Daoy (cell line): ENCODE data around the gene SLC37A3. TPM values are rescaled to one million over a fixed set of nuclear protein-coding genes. Genes with fewer than 3 reads are reported as not detected.
A peak's percentile ranks its signal among the peaks of the same experiment; 100 is the strongest.
"Not testable (repeated sequence)": the region's sequence is repeated elsewhere in the genome, so short reads cannot be mapped to it uniquely, and the experiment has no call there.

Experiments used
- DNase-seq: peaks from one replicate; pipeline ENCODE4 v3.0.0-alpha.2; 2015; ENCODE audit warnings: low read depth
- total RNA-seq: library from RNA; depleted of rRNA; stranded (reverse); fragments of >200 nt; shearing (Covaris generic); gene quantifications from 2 replicates; pipeline ENCODE4 v1.2.3, GENCODE V29; 2014; rRNA removed

The SLC37A3 gene
- total RNA-seq = 21.3 and 34.9 TPM in 2 replicates

GRCh38 chr7:140397784-140398750, at the start of gene SLC37A3:
Gene SLC37A3, minus strand, starts transcription at chr7:140398530. Its CDS starts 16,004 bp downstream, at chr7:140382526.
- peak; percentile 90 for DNase-seq

DNA sequence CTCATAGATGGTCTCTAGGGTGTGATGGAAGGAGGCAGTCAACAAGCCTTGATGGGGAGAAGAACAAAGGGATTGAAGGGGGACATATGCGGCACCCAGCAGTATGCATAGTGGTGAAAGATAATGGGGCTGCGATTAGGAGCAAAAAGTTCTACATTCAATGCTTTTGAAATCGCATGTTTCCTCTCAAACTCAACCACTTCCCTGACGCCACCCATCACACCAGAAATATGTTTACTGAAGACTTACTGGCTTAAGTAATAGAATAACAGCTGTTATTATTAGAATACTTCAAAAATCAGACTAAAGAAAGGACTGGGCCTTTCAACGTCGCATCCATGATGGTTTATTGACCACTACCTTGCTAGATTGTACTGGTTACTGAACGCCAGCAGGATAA, 49.5 kb upstream of the SLC37A3 start:
- no peak for DNase-seq

DNA sequence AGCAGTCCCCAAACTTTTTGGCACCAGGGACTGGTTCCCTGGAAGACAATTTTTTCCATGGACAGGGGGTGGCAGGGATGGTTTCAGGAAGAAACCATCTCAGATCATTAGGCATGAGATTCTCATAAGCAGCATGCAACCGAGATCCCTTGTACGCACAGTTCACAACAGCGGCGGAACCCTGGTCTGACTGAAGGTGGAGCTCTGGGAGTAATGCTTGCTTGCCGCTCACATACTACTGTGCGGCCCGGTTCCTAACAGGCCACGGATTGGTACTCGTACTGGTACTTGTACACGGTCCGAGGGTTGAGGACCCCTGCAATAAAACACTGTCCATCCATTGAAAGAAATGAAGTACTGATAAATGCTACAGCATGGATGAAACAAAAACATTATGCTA, 48.1 kb upstream of the SLC37A3 start:
- DNase-seq = no peak

DNA sequence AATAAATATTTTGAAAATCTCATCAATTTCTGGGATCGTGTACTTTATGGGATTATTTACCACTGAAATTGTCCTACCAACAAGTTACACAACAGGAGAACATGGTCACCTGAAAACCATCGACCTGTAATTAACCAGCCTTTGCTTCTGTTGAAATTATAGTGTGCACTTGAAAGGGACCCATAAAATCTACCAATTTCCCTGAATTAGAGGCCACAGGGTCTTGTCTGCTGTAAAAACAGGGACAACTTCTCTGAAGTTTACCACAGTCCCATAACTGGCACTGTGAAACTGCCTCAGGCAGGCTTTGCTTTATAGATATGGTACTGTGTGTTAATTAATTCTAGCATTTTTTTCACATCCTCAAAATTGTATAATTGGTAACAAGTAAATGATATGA, 43.2 kb upstream of the SLC37A3 start:
- no peak for DNase-seq

- DNase-seq = no peak
These were observed 42.3 kb upstream of the SLC37A3 start for GRCh38 chr7:140440593-140440992.

DNA sequence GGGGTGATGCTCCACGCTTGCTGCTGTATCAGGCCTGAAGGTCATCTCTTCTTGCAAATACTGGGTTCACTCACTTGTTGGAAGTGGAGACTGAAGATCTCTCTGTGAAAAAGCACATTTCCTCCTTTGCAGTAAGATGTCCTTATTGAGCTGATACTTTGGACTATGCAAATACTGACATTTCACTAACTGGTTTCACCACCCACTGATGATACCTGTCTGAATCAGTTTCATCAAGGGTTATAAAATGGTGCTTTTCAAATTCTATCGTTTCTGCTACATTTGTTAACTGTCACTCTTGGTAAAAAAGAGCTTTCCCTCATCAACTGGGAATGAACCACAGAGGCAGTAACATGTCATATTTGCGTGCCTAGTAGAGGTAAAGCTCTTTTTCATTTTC, 41.0 kb upstream of the SLC37A3 start:
- DNase-seq = no peak

GRCh38 chr7:140435252-140435895, 37.0 kb upstream of the SLC37A3 start:
- no peak for DNase-seq

DNA sequence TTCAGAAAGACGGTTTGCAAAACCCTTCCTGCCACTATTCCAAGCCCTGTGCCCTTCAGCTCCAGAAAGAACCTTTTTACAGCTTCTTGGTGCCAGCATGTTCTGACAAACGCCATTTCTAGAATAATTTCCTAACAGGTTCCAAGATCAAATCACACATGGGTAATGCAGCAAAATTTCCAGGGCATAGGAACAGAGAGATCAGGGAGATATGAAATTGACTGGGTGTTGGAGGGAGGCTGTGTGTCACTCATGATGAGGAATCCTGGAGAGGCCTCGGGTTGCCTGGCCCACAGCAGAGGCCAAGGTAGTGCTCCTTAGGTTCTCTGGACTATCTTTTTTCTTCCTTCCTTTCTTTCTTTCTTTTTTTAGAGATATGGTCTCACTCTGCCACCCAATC, 35.1 kb upstream of the SLC37A3 start:
- DNase-seq = no peak

DNA sequence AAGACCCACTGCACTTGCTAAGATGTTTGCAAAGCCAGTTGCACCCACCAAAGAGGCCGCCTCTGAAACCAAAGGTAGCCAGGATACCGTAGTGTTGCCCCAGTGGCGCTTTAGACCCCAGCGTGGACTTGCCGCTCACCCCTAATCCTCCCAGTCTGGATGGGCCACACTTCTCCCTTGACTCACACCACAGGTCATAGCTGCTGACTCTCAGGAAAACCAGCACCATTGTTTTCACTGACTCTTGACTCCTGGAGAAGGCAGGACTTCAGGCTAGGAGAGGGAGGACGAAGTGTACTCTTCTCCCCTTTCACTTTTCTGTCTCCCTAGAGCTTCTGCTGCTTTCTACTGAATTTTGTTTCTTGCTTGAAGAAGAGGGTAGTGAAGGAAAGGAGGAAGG, 27.8 kb upstream of the SLC37A3 start:
- DNase-seq = no peak

DNA sequence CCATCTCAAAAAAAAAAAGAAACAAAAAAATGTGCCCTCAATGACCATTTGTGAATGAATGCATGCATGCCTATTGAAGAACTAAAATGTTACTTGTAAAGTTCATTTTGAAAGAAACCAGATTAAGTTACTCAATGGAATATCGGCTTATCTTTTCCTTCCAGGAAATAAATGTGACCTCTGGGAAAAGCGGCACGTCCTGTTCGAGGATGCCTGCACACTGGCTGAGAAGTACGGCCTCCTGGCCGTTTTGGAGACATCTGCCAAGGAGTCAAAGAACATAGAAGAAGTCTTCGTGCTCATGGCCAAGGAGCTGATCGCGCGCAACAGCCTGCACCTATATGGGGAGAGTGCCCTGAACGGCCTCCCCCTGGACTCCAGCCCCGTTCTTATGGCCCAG, 27.4 kb upstream of the SLC37A3 start:
- no peak for DNase-seq

GRCh38 chr7:140423501-140423900, 25.2 kb upstream of the SLC37A3 start:
- no peak for DNase-seq

DNA sequence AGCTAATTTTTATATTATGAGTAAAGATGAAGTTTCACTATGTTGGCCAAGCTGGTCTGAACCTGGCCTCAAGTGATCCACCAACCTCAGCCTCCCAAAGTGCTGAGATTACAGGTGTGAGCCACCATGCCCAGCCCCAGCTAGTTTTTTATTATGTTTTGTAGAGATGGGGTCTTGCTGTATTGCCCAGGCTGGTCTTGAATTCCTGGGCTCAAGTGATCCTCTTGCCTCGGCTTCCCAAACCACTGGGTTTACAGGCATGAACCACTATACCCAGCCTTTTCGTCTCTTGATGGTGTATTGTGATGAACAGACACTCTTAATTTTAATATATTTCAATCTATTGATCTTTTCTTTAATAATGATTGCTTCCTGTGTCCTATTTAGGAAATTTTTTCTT, 23.2 kb upstream of the SLC37A3 start:
- no peak for DNase-seq

- no peak for DNase-seq
These were observed 20.3 kb upstream of the SLC37A3 start for GRCh38 chr7:140418653-140419052.

GRCh38 chr7:140418156-140418472, 19.8 kb upstream of the SLC37A3 start:
- DNase-seq = not testable (repeated sequence)

- no peak for DNase-seq
These were observed 19.3 kb upstream of the SLC37A3 start for GRCh38 chr7:140417456-140418155.

DNA sequence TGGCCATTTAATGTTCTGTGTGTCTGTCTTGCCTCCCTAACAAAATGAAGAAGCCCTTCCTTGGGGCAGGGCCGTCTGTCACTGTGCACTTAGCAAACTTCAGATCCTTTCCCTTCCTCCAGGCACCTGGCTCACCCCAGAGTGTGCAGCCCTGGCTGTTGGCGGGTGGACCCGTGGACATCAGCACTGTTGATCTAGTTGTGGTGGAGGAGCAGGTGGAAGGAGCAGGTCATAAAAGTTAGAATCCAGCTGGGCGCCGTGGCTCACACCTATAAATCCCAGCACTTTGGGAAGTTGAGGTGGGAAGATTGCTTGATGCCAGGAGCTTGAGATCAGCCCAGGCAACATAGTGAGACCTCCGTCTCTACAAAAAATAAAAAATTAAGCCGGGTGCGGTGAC, 18.2 kb upstream of the SLC37A3 start:
- no peak for DNase-seq

GRCh38 chr7:140415816-140416215, 17.5 kb upstream of the SLC37A3 start:
- DNase-seq = not testable (repeated sequence)

- DNase-seq = no peak
These were observed 17.0 kb upstream of the SLC37A3 start for GRCh38 chr7:140415361-140415760.

- no peak for DNase-seq
These were observed 6.3 kb upstream of the SLC37A3 start for GRCh38 chr7:140404565-140405065.

DNA sequence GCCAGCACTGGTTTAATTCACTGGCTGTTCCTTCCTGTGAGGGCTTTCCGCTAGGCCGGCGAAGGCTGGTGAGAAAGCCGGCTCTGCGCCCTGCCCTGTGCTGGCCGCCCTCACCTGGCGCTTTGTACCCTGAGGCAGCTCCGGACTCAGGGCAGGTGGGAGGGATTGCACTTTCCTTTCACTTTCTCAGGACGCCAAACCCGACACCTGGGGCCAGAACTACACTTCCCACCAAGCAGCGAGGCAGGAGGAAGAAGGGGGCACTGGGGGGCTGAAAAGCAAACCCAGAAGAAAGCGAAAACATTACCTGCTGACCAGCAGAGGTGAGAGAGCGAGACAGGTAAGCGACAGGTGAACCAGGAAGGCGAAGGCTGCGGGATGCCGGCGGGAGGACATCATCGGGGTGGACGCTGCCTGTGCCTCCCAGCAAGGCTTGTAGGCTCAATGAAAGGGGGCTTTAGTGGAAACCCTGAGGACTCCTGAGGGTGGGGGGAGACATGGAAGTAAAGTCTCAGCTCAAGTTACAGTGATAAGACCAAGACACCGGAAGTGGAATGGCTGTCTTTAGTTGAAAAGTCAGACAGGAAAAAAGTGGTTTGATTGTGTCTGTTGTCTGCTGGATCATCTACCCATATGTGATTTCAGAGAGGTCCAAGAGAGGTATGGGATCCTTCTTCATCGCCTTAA, 5.7 kb upstream of the SLC37A3 start, which contains the start of gene RAB19:
TSS of gene RAB19 (plus strand) at position 181 of the 687 bp plus-strand sequence. CDS start 3,589 bp downstream, outside the sequence.
- DNase-seq = no peak

DNA sequence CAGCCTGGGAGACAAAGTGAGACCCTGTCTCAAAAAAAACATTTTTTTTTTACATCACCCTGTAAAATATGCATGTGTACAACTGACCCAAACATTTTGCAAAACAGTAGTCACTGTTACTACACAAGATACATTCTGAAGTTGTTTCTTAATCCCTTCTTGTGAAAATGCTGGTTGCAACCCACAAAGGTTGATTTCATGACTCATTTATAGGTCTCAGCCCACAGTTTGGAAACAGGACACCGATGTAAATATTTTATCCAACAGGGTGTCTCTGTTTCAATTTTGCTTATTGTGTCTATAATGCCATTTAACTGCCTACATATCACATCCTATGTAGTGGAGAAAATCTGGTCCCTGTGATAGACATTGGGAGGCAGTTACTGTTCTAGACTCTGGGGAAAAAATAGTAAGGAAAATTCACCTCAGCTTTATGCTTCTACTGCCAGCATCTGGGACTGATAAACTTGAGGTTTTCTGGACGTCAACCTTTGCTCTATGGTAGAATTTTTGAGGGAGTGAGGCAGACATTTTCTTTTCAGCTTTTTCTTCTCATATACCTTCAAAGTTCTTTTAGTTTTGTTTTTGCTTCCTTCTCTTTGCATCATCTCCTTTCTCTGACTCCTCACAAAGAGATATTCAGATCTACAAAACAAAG, 4.0 kb upstream of the SLC37A3 start:
- DNase-seq = peak; percentile 16
